CD14-positive monocyte (primary cell): ENCODE results near the gene KIFC3. TPM values are rescaled to one million over a fixed set of nuclear protein-coding genes. Genes with fewer than 3 reads are reported as not detected.

ENCODE experiments used
- DNase-seq, 3 donors: peaks; one replicate each; pipeline ENCODE4 v3.0.0-alpha.2; 2011 to 2022
- H2AFZ ChIP-seq: 2 replicates; pipeline ENCODE4 v1.6.0; 2012; ENCODE audit warnings: mild to moderate bottlenecking, low read depth, low read length, inconsistent platforms; ENCODE audit not compliant: insufficient read depth, poor library complexity, severe bottlenecking
- H3K27ac ChIP-seq, 2 donors: 1 replicate in 1 of 2; 2 replicates in 1 of 2; pipeline ENCODE4 v1.5.1; 2012 to 2013; ENCODE audit warnings: low read length in 2 of 2, control low read depth in 1 of 2, inconsistent platforms in 1 of 2, low read depth in 1 of 2, mild to moderate bottlenecking in 1 of 2
- H3K27me3 ChIP-seq, 2 donors: one replicate each; pipeline versions ENCODE4 v1.6.0 to v1.6.1; 2011 to 2013; ENCODE audit warnings: low read length in 2 of 2; ENCODE audit not compliant: control insufficient read depth in 2 of 2, insufficient read depth in 2 of 2
- H3K36me3 ChIP-seq, 2 donors: replicated peaks in 1 of 2; 1 replicate in 1 of 2; 2 replicates in 1 of 2; pipeline versions ENCODE4 v1.5.1 to v1.6.1; 2012 to 2013; ENCODE audit warnings: low read length in 2 of 2, control low read depth in 1 of 2, inconsistent platforms in 1 of 2, mild to moderate bottlenecking in 1 of 2; ENCODE audit not compliant: insufficient read depth in 2 of 2, control insufficient read depth in 1 of 2
- H3K4me1 ChIP-seq, 2 donors: 1 replicate in 1 of 2; 2 replicates in 1 of 2; pipeline versions ENCODE4 v1.5.1 to v1.6.1; 2012 to 2013; ENCODE audit warnings: low read length in 2 of 2, control low read depth in 1 of 2, inconsistent platforms in 1 of 2, mild to moderate bottlenecking in 1 of 2, moderate library complexity in 1 of 2; ENCODE audit not compliant: insufficient read depth in 2 of 2, control insufficient read depth in 1 of 2
- H3K4me2 ChIP-seq: replicated peaks from 2 replicates; pipeline ENCODE3; 2012; ENCODE audit warnings: low read length, moderate library complexity, mild to moderate bottlenecking; ENCODE audit not compliant: poor library complexity, severe bottlenecking; ENCODE audit errors: extremely low read depth
- H3K4me3 ChIP-seq, 3 experiments: fragments of 200-600 bp in 1 of 3; sonication (generic) in 1 of 3; replicated peaks in 1 of 3; 1 replicate in 2 of 3; 2 replicates in 1 of 3; pipeline ENCODE4 v1.5.1; 2011 to 2013; ENCODE audit warnings: low read length in 3 of 3, mild to moderate bottlenecking in 3 of 3, control low read depth in 2 of 3, low read depth in 2 of 3, inconsistent platforms in 1 of 3, moderate library complexity in 1 of 3
- H3K79me2 ChIP-seq: 2 replicates; pipeline ENCODE4 v1.6.0; 2012; ENCODE audit warnings: mild to moderate bottlenecking, control low read depth, inconsistent platforms, low read length, moderate library complexity; ENCODE audit not compliant: insufficient read depth
- H3K9ac ChIP-seq: 2 replicates; pipeline ENCODE4 v1.6.0; 2017; ENCODE audit warnings: low read length, mild to moderate bottlenecking; ENCODE audit not compliant: insufficient read depth, poor library complexity, severe bottlenecking
- H3K9me3 ChIP-seq, 2 donors: replicated peaks in 1 of 2; 1 replicate in 1 of 2; 2 replicates in 1 of 2; pipeline versions ENCODE4 v1.5.1 to v1.6.1; 2012 to 2013; ENCODE audit warnings: low read length in 2 of 2, control low read depth in 1 of 2; ENCODE audit not compliant: control insufficient read depth in 1 of 2, insufficient read depth in 1 of 2
- H4K20me1 ChIP-seq: 2 replicates; pipeline ENCODE4 v1.6.0; 2012; ENCODE audit warnings: mild to moderate bottlenecking, low read length, control low read depth, moderate library complexity; ENCODE audit not compliant: insufficient read depth
- H3K27ac Mint-ChIP-seq, 7 donors: one replicate each; pipeline ENCODE4 v1.8.0; 2020; ENCODE audit warnings: mild to moderate bottlenecking in 7 of 7, mixed read lengths in 7 of 7, moderate library complexity in 6 of 7, inconsistent platforms in 2 of 7
- H3K27me3 Mint-ChIP-seq, 3 donors: one replicate each; pipeline ENCODE4 v1.8.0; 2021 to 2022; ENCODE audit warnings: low read depth in 3 of 3, mild to moderate bottlenecking in 3 of 3, mixed read lengths in 3 of 3, moderate library complexity in 3 of 3, inconsistent platforms in 1 of 3
- H3K36me3 Mint-ChIP-seq, 2 donors: one replicate each; pipeline ENCODE4 v1.8.0; 2020; ENCODE audit warnings: mixed read lengths in 2 of 2, inconsistent platforms in 1 of 2, mild to moderate bottlenecking in 1 of 2
- H3K4me1 Mint-ChIP-seq: one replicate; pipeline ENCODE4 v1.8.0; 2020; ENCODE audit warnings: mild to moderate bottlenecking, mixed read lengths
- H3K4me3 Mint-ChIP-seq, 2 donors: one replicate each; pipeline ENCODE4 v1.8.0; 2020; ENCODE audit warnings: mild to moderate bottlenecking in 2 of 2, mixed read lengths in 2 of 2, moderate library complexity in 1 of 2
- H3K9me3 Mint-ChIP-seq, 7 donors: one replicate each; pipeline ENCODE4 v1.8.0; 2020 to 2022; ENCODE audit warnings: mixed read lengths in 7 of 7, mild to moderate bottlenecking in 6 of 7, moderate library complexity in 6 of 7, inconsistent platforms in 2 of 7
- WGBS: methylation state at CpG from one replicate; pipeline ENCODE4 v1.1.5; 2013; ENCODE audit warnings: missing lambda C conversion rate; ENCODE audit not compliant: insufficient coverage; 5-methylcytosine and 5-hydroxymethylcytosine counted together
- intact Hi-C, 2 donors: fragments of 100-400 bp; cut with micrococcal nuclease; formaldehyde crosslinking; loops; one replicate each; pipeline versions ENCODE4 v1.15.0 to v1.15.1; 2023
- polyA plus RNA-seq, 3 donors: library from polyadenylated mRNA; depleted of rRNA in 1 of 3; unstranded in 2 of 3; stranded (reverse) in 1 of 3; fragments of 300-500 nt in 2 of 3; fragments of >200 nt in 1 of 3; fragmentation: Illumina TruSeq in 2 of 3; gene quantifications; 1 replicate in 2 of 3; 2 replicates in 1 of 3; pipeline ENCODE4 v1.2.3, GENCODE V29; 2012 to 2021
- TF ChIP-seq, protein P1 (sequence below): fragments of 200-600 bp; IDR thresholded peaks from one replicate; pipeline ENCODE4 v1.8.0; 2022; ENCODE audit warnings: antibody characterized with exemption, mild to moderate bottlenecking

Gene KIFC3
- polyA plus RNA-seq, 3 donors = 0.24 to 1.7 TPM; not detected in 1

DNA sequence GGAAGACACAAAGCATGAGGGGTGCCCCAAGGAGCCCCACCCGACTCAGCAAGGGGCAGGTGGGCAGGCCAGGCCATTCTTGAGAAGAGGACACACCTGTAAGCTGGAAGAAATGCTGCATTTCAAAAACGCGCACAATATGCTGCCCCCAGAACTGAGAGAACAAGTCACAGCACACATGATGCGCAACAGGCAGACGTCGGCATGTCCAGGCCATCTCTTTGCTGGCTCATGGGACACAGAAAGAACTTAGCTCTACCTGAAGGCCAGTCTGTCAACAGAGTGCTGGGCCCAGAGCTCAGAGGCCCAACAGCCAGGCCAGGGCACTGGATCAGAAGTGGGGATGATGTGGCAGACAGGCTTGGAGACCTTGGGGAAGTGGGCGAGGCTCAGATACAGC lies 18.0 kb downstream of the KIFC3 start:
- TF ChIP-seq, protein P1, sequence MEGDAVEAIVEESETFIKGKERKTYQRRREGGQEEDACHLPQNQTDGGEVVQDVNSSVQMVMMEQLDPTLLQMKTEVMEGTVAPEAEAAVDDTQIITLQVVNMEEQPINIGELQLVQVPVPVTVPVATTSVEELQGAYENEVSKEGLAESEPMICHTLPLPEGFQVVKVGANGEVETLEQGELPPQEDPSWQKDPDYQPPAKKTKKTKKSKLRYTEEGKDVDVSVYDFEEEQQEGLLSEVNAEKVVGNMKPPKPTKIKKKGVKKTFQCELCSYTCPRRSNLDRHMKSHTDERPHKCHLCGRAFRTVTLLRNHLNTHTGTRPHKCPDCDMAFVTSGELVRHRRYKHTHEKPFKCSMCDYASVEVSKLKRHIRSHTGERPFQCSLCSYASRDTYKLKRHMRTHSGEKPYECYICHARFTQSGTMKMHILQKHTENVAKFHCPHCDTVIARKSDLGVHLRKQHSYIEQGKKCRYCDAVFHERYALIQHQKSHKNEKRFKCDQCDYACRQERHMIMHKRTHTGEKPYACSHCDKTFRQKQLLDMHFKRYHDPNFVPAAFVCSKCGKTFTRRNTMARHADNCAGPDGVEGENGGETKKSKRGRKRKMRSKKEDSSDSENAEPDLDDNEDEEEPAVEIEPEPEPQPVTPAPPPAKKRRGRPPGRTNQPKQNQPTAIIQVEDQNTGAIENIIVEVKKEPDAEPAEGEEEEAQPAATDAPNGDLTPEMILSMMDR = no peak
- no peak overlapping the region for H2AFZ ChIP-seq
- no peaks in the 10 kb centered on the region for H3K9me3 Mint-ChIP-seq
- no peaks in the 10 kb centered on the region for H3K27me3 ChIP-seq
- H3K27ac Mint-ChIP-seq = peak overlapping the region in 1 of 7 donors; percentile 25
- no peak overlapping the region for H3K27ac ChIP-seq
- H3K36me3 ChIP-seq = no peaks in the 10 kb centered on the region
- intact Hi-C loops = no loop called here
- no peaks in the 10 kb centered on the region for H3K4me1 ChIP-seq
- no peaks in the 10 kb centered on the region for H4K20me1 ChIP-seq
- no peak for DNase-seq
- no peaks in the 10 kb centered on the region for H3K79me2 ChIP-seq
- 98% methylated on average over 7 of the region's 7 CpGs for WGBS
- peaks cover 1 to 6% (median 5%) of the 10 kb centered on the region in 3 donors for H3K27me3 Mint-ChIP-seq
- H3K36me3 Mint-ChIP-seq = no peaks in the 10 kb centered on the region
- H3K9ac ChIP-seq = no peak overlapping the region
- H3K4me3 ChIP-seq = no peak overlapping the region
- no peaks in the 10 kb centered on the region for H3K4me1 Mint-ChIP-seq
- H3K4me2 ChIP-seq = no peak overlapping the region
- peak overlapping the region in 1 of 2 donors; percentile 31 for H3K4me3 Mint-ChIP-seq
- H3K9me3 ChIP-seq = no peaks in the 10 kb centered on the region

- Mint-ChIP-seq H3K9me3 (no peaks in the 10 kb centered on the region), H3K36me3 (no peaks in the 10 kb centered on the region), H3K4me3 (no peak overlapping the region), H3K27ac (peak overlapping the region in 1 of 7 donors; percentile 3), H3K27me3 (peaks cover 1 to 6% (median 5%) of the 10 kb centered on the region in 3 donors), H3K4me1 (no peaks in the 10 kb centered on the region)
- intact Hi-C loops = no loop called here
- H3K4me2 ChIP-seq = no peak overlapping the region
- H3K4me3 ChIP-seq = no peak overlapping the region
- no peak overlapping the region for H3K9ac ChIP-seq
- H3K27me3 ChIP-seq = no peaks in the 10 kb centered on the region
- no peak overlapping the region for H3K27ac ChIP-seq
- 92% methylated on average over 7 of the region's 8 CpGs for WGBS
- no peaks in the 10 kb centered on the region for H3K79me2 ChIP-seq
- no peak overlapping the region for H2AFZ ChIP-seq
- no peak for DNase-seq
- H3K4me1 ChIP-seq = no peaks in the 10 kb centered on the region
- no peaks in the 10 kb centered on the region for H3K9me3 ChIP-seq
- TF ChIP-seq, protein P1 = no peak
- no peaks in the 10 kb centered on the region for H4K20me1 ChIP-seq
- H3K36me3 ChIP-seq = no peaks in the 10 kb centered on the region
Observed at GRCh38 chr16:57783883-57784282, 18.4 kb downstream of the KIFC3 start.
